ENCODE data around the gene TMEM256. TPM values are rescaled to one million over a fixed set of nuclear protein-coding genes. Genes with fewer than 3 reads are reported as not detected.
A peak's percentile ranks its signal among the peaks of the same experiment; 100 is the strongest.
"Not testable (repeated sequence)": the region's sequence is repeated elsewhere in the genome, so short reads cannot be mapped to it uniquely, and the experiment has no call there.

TMEM256 gene
- total RNA-seq, 1 donor = 141 TPM

DNA sequence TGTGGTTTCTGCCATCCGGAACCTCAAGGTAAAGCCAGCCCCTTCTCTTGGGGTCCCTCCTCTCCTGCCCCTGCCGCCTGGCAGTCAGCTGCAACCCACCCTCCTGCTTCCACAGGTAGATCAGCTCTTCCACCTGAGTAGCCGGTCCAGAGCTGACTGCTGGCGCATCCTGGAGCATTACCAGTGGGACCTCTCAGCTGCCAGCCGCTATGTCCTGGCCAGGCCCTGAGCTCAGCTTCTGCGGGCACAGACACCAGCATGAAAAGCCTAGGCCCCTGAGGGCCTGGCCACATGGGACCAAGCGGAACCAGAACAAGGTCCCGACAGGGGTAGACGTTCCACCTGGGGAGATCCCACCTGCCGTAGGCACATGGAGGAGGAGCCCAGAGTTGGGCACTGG lies 15.0 kb downstream of the TMEM256 start:
- no peak for DNase-seq (ENCODE audit: low read depth in 2 of 3, low spot score in 2 of 3)

DNA sequence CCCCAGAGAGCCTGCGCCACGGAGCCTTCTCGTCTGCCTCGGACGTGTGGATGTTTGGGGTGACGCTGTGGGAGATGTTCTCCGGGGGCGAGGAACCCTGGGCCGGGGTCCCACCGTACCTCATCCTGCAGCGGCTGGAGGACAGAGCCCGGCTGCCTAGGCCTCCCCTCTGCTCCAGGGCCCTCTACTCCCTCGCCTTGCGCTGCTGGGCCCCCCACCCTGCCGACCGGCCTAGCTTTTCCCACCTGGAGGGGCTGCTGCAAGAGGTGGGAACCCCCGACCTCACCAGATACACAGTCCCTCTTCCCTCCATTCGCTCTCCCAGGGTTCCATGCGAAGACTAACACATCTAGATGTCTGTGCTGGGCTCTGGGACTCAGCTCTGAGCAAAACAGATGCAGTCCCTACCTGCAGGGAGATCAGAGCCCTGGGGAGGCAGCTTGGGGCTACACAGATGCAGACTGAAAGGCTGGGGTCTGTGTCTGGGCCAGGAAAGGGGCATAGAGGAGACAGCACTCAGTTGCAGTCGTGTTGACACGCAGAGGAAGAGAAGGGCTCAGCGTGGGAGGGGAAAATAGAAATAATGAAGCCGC lies 19.3 kb downstream of the TMEM256 start:
- no peak for DNase-seq (ENCODE audit: low read depth in 2 of 3, low spot score in 2 of 3)

DNA sequence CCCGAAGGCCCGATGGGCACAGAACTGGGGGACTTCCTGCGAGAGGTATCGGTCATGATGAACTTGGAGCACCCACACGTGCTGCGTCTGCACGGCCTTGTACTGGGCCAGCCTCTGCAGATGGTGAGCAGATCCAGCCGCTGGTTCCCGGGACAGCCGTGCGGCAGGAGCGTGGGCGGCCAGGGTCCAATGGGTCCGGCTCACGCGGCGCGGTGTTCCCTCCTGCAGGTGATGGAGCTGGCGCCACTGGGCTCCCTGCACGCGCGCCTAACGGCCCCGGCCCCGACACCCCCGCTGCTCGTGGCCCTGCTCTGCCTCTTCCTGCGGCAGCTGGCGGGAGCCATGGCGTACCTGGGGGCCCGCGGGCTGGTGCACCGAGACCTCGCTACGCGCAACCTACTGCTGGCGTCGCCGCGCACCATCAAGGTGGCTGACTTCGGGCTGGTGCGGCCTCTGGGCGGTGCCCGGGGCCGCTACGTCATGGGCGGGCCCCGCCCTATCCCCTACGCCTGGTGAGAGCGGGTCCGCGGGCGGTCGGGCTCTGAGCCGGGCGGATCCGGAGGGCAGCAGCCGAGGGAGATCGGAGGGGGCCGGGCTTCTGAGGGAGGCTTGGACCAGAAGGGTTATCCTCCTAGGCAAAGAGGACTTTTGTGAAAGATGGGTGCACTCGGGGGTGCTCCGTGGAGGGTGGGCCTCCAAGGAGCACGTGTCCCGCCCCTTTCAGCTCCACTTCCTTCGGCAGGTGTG lies 20.0 kb downstream of the TMEM256 start:
- DNase-seq (ENCODE audit: low read depth in 2 of 3, low spot score in 2 of 3) = peak; percentile 55 to 77 (median 67)

DNA sequence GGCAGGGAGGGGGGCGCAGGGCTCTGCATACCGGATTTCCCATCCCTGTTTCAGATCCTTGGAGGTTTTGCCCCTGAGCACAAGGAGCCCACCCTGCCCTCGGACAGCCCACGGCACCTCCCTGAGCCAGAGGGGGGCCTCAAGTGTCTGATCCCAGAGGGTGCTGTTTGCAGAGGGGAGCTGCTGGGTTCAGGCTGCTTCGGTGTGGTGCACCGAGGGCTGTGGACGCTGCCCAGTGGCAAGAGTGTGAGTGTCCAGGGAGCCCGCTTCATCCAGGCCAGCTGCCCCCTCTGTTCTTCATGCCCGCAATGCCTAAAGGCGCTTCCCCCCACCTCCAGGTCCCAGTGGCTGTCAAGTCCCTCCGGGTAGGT lies 20.5 kb downstream of the TMEM256 start:
- DNase-seq (ENCODE audit: low read depth in 2 of 3, low spot score in 2 of 3) = no peak

DNA sequence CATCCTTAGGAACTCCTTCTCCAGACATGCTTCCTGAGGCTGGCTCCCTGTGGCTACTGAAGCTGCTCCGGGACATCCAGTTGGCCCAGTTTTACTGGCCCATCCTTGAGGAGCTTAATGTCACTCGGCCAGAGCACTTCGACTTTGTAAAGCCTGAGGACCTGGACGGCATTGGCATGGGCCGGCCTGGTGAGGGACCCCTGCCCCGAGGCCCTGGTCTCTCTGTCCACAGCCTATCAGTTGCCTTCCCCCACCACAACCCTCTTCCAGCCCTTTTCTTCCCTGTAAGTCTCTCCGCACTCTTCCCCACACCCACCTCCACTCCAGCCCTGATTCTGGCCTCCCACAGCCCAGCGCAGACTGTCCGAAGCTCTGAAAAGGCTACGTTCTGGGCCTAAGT lies 21.0 kb downstream of the TMEM256 start:
- no peak for DNase-seq (ENCODE audit: low read depth in 2 of 3, low spot score in 2 of 3)

GRCh38 chr17:7380855-7381683 lies 22.8 kb downstream of the TMEM256 start, which contains the start of gene TNK1:
Gene TNK1 (plus strand): TSS chr17:7381089. CDS start chr17:7382927, 1,838 bp downstream.
- no peak for DNase-seq (ENCODE audit: low read depth in 2 of 3, low spot score in 2 of 3)

DNA sequence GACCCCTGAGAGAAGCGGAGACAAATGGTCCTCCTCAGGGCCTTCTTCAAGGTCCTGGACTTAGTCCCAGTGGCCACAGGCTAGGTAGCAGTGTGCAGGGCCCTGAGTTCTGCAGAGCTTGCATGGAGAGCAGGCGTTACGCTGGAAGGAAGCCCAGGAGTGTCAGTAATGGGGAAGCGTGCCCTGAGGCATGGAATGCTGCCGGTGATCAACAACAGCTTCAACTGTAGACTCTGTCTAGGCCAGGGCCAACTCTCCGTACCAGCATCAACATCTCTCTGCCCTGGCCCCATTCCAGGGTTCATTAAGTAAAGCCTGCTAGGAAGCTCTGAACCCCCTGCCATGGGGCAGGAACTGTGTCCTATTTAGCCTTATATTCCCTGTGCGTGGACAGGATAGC lies 23.6 kb downstream of the TMEM256 start:
- no peak for DNase-seq (ENCODE audit: low read depth in 2 of 3, low spot score in 2 of 3)

GRCh38 chr17:7379134-7379533 lies 24.8 kb downstream of the TMEM256 start:
- DNase-seq (ENCODE audit: low read depth in 2 of 3, low spot score in 2 of 3) = no peak

DNA sequence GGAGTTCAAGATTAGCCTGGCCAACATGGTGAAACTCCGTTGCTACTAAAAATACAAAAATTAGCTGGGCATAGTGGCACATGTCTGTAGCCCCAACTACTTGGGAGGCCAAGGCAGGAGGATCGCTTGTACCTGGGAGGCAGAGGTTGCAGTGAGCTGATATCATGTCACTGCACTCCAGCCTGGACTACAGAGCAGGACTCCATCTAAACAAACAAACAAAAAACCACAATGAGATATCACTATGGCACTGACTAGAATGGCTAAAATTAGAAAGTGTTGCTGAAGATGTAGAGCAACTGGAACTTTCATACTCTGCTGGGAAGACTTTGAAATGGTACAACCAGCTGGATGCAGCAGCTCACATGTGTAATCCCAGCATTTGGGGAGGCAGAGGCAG lies 29.5 kb downstream of the TMEM256 start:
- DNase-seq (ENCODE audit: low read depth in 2 of 3, low spot score in 2 of 3) = no peak

DNA sequence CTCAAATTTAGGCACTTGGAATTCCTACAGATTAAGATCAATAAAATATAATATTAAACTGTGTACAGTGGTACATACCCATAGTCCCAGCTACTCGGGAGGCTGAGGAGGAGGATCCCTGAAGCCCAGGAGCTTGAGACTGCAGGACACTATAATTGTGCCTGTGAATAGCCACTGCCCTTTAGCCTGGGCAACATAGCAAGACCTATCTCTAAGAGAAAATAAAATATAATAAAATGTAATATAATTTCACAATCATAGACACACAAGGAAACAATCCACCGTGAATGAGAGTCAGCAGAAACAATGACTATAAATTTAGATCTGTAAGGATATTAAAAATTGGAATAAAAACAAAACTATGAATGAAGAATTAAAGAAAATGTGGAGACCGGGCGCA lies 33.0 kb downstream of the TMEM256 start:
- DNase-seq (ENCODE audit: low read depth in 2 of 3, low spot score in 2 of 3) = no peak

DNA sequence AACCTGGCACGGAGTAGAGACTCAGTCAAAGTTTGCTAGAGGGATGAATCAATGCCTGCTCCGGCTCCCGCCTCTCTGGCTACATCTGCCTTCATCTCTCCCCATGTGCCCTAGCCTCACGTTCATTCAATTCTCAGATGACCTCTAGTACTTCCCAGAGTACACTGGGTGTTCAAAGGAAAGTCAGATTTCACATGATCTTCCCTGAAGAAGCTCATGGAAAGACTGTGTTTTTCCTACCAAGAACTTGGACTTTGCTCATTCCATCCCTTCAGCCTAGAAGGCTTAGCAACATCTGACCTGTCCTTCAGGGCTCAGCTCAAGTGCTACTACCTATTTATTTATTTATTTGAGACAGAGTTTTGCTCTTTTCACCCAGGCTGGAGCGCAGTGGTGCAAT lies 34.1 kb downstream of the TMEM256 start:
- DNase-seq (ENCODE audit: low read depth in 2 of 3, low spot score in 2 of 3) = no peak

- not testable (repeated sequence) for DNase-seq (ENCODE audit: low read depth in 2 of 3, low spot score in 2 of 3)
These were observed 35.3 kb downstream of the TMEM256 start for GRCh38 chr17:7368599-7368994.

GRCh38 chr17:7367918-7368598 lies 35.8 kb downstream of the TMEM256 start:
- DNase-seq (ENCODE audit: low read depth in 2 of 3, low spot score in 2 of 3) = no peak

DNA sequence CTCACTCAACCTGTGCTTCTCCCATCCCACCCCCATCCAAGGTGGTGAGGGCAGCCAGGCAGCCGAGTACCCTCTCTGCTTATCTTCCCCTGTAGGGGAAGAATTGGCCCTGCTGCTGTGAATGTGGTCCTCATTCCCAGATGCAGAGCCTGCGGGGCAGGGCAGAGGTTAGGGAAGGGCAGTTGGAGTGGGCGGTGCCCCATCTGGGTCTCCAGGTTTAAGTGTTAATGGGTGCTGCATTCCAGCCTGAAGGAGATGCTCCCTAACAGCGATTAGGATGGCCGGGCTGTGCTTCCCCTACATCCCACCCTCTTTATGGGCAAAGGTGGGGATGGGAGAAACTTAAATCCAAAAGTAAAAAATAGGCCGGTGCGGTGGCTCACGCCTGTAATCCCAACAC lies 36.8 kb downstream of the TMEM256 start:
- DNase-seq (ENCODE audit: low read depth in 2 of 3, low spot score in 2 of 3) = no peak

GRCh38 chr17:7365963-7366362 lies 37.9 kb downstream of the TMEM256 start:
- DNase-seq (ENCODE audit: low read depth in 2 of 3, low spot score in 2 of 3) = not testable (repeated sequence)

- no peak for DNase-seq (ENCODE audit: low read depth in 2 of 3, low spot score in 2 of 3)
These were observed 40.6 kb downstream of the TMEM256 start for GRCh38 chr17:7363311-7363710.

DNA sequence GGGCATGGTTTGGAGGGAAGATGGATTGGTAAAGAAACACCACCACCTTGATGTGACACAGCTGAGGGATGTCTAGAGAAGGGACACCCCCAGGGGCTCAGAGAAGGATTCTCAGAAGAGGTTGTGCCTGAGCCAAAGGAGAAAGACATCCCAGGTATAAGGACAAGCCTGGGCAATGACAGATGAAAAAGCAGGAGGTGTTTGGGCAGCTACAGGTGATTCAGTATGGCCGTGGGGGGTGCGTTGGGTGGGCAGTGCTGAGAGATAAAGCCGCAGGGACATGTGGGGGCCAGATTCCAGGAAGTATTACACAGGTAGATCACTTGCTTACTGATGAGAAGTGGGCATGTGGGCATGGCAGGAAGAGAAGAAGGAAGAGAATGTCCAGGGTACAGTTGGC lies 42.0 kb downstream of the TMEM256 start:
- no peak for DNase-seq (ENCODE audit: low read depth in 2 of 3, low spot score in 2 of 3)

- no peak for DNase-seq (ENCODE audit: low read depth in 2 of 3, low spot score in 2 of 3)
These were observed 46.5 kb downstream of the TMEM256 start for GRCh38 chr17:7357381-7357780.

- DNase-seq (ENCODE audit: low read depth in 2 of 3, low spot score in 2 of 3) = no peak
These were observed 47.1 kb downstream of the TMEM256 start for GRCh38 chr17:7356756-7357155.

DNA sequence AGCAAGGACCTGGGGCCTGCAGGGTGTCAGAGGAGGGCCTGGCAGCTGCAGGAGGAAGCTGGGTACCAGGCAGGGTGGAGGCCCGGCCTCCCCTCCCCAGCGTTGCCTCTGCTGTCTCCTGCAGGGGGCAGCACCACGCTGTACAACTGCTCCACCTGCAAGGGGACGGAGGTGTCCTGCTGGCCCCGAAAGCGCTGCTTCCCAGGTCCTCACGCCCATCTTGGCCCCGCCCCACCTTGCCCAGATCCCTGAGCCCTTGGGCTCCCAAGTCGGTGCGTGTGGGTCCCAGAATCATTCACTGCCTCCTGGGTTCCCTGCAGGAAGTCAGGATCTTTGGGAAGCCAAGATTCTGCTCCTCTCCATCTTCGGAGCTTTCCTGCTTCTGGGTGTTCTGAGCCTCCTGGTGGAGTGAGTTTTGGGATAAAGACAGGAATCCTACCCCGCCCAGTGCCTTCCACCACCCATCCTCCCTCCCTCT lies 47.8 kb downstream of the TMEM256 start:
- DNase-seq (ENCODE audit: low read depth in 2 of 3, low spot score in 2 of 3) = peak; percentile 65 to 89 (median 82)

DNA sequence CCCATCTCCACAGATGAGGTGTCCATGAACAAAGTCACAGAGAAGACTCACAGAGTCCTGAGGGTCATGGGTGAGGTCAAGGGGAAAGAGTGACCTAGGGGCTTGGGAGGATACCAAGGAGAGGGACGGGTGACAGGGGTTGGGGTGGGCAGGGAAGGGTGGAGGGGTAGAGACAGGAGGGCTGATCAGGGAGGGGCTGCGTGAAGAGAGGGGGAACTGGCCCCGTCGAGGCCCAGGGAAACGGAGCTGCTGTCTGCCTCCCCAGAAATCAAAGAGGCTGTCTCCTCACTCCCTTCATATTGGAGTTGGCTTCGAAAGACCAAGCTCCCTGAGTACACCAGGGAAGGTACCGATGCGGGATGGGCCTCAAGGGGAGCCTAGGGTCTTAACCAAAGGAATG lies 48.3 kb downstream of the TMEM256 start:
- DNase-seq (ENCODE audit: low read depth in 2 of 3, low spot score in 2 of 3) = no peak
